Measurements from ENCODE around the gene PDZK1IP1. TPM values are rescaled to one million over a fixed set of nuclear protein-coding genes. Genes with fewer than 3 reads are reported as not detected.

PDZK1IP1 gene
- total and polyA plus RNA-seq, 2 donors (not counting 3 experiments of a cell fraction or from before 2014, with no cell fraction given), result 0.52 TPM; not detected in 1

- CTCF ChIA-PET, result interaction anchor here (1.3 to 3.6 kb wide), 3 partner anchors 8 to 65 kb away, joined by 4 to 26 read pairs (median 5); partner anchors contain the start of gene PDZK1IP1
Observed at GRCh38 chr1:47198214-47198613, 8.4 kb upstream of the PDZK1IP1 start.

DNA sequence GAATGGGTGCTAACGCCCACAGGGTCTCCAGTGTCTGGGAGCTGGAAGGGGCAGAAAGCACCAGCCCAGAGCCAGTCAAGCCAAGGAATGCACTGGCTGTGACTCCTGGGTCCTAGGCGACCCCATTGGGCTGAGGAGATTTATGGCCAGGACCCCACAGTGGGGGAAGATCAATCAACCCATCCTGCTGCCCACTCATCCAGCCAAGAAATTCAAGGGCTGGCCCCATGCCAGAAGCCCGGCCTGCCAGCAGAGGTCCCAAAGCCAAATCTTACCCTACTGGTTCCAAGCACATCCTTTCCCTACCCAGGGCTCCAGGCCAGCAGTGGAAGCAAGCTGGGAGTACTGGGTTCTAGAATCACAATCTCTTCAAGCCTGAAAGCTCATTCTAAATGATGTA is 6.8 kb upstream of the PDZK1IP1 start:
- Histone ChIP-seq H3K36me3 (ENCODE audit: control insufficient read depth in 2 of 2, extremely low read depth in 1 of 2, insufficient read depth in 2 of 2, low read length in 2 of 2) (no peaks in the 10 kb centered on the region), H3K27ac (ENCODE audit: insufficient read depth, low read depth, low read length) (no peak overlapping the region), H4K20me1 (replicated peaks; ENCODE audit: control insufficient read depth, extremely low read depth, insufficient read depth, low read length) (no peaks in the 10 kb centered on the region), H3K79me2 (ENCODE audit: control insufficient read depth, insufficient read depth, low read length) (no peaks in the 10 kb centered on the region), H3K9ac (replicated peaks; ENCODE audit: extremely low read depth, insufficient read depth, low read length) (no peak overlapping the region), H3K9me3 (replicated peaks; ENCODE audit: control insufficient read depth, insufficient read depth, low read length) (no peaks in the 10 kb centered on the region), H3K9me1 (replicated peaks; ENCODE audit: control insufficient read depth, extremely low read depth, insufficient read depth, low read length) (no peaks in the 10 kb centered on the region), H2AFZ (ENCODE audit: low read depth, low read length) (no peak overlapping the region), H3K4me3 (replicated peaks in 1 of 3; ENCODE audit: insufficient read depth in 1 of 3, low read depth in 1 of 3, low read length in 3 of 3) (no peak overlapping the region), H3K27me3 (ENCODE audit: control insufficient read depth in 2 of 2, insufficient read depth in 2 of 2, low read length in 2 of 2) (no peaks in the 10 kb centered on the region), H3K4me1 (ENCODE audit: control insufficient read depth, extremely low read depth, insufficient read depth, low read length) (no peaks in the 10 kb centered on the region), H3K4me2 (ENCODE audit: insufficient read depth, low read length) (no peak overlapping the region)
- no peak for FAIRE-seq
- ChIA-PET POLR2A (no interaction called here), CTCF (interaction anchor here (0.9 to 8.0 kb wide), 5 partner anchors 11 to 137 kb away, joined by 3 to 224 read pairs (median 5); partner anchors contain the start of gene CMPK1)
- dilution Hi-C loops (cut with MboI; ENCODE audit: extremely low pct_ligation_motif_present, low sequenced_read_pairs) (no loop called here), intact Hi-C loops (cut with micrococcal nuclease) (no loop called here)
- DNase-seq (ENCODE audit: low read depth, low spot score), result no peak
- TF ChIP-seq EZH2 (IDR thresholded peaks at IDR 0.05; ENCODE audit: borderline replicate concordance, low read depth, low read length, severe bottlenecking) (no peak), MAX (IDR thresholded peaks at IDR 0.05; ENCODE audit: insufficient read depth, insufficient read length) (no peak), POLR2A (IDR thresholded peaks at IDR 0.05; ENCODE audit: low read depth, low read length) (no peak), CTCF (IDR thresholded peaks at IDR 0.05; ENCODE audit: extremely low read depth in 1 of 2, insufficient read depth in 1 of 2, low read depth in 1 of 2, low read length in 2 of 2) (no peak), POLR2AphosphoS5 (IDR thresholded peaks at IDR 0.05; ENCODE audit: insufficient read depth, low read depth, low read length) (no peak), JUN (IDR thresholded peaks at IDR 0.05; ENCODE audit: borderline replicate concordance, insufficient read depth, insufficient read length, low read depth) (no peak), FOS (IDR thresholded peaks at IDR 0.05; ENCODE audit: borderline replicate concordance, insufficient read depth, low read length) (no peak), MYC (IDR thresholded peaks at IDR 0.05; ENCODE audit: low read depth, low read length) (no peak), GATA2 (IDR thresholded peaks at IDR 0.05; ENCODE audit: insufficient read depth, insufficient read length, low read depth, low read length) (no peak)
- BruUV-seq (replicated peaks), result no TSS peak

More at GRCh38 chr1:47198214-47198613, 8.4 kb upstream of the PDZK1IP1 start:
- POLR2A ChIA-PET, result no interaction called here
- H3K9ac ChIP-seq (replicated peaks; ENCODE audit: extremely low read depth, insufficient read depth, low read length), result no peak overlapping the region
- no peaks in the 10 kb centered on the region for H3K27me3 ChIP-seq (ENCODE audit: control insufficient read depth in 2 of 2, insufficient read depth in 2 of 2, low read length in 2 of 2)
- no peaks in the 10 kb centered on the region for H3K9me3 ChIP-seq (replicated peaks; ENCODE audit: control insufficient read depth, insufficient read depth, low read length)
- no peaks in the 10 kb centered on the region for H3K9me1 ChIP-seq (replicated peaks; ENCODE audit: control insufficient read depth, extremely low read depth, insufficient read depth, low read length)
- no peaks in the 10 kb centered on the region for H3K79me2 ChIP-seq (ENCODE audit: control insufficient read depth, insufficient read depth, low read length)
- no peaks in the 10 kb centered on the region for H4K20me1 ChIP-seq (replicated peaks; ENCODE audit: control insufficient read depth, extremely low read depth, insufficient read depth, low read length)
- H2AFZ ChIP-seq (ENCODE audit: low read depth, low read length), result no peak overlapping the region
- dilution Hi-C loops (cut with MboI; ENCODE audit: extremely low pct_ligation_motif_present, low sequenced_read_pairs) (no loop called here), intact Hi-C loops (cut with micrococcal nuclease) (no loop called here)
- no TSS peak for BruUV-seq (replicated peaks)
- H3K27ac ChIP-seq (ENCODE audit: insufficient read depth, low read depth, low read length), result no peak overlapping the region
- DNase-seq (ENCODE audit: low read depth, low spot score) (no peak), FAIRE-seq (no peak)
- no peak for TF ChIP-seq EZH2 (IDR thresholded peaks at IDR 0.05; ENCODE audit: borderline replicate concordance, low read depth, low read length, severe bottlenecking)
- no peak for TF ChIP-seq MAX (IDR thresholded peaks at IDR 0.05; ENCODE audit: insufficient read depth, insufficient read length)
- no peak for TF ChIP-seq FOS (IDR thresholded peaks at IDR 0.05; ENCODE audit: borderline replicate concordance, insufficient read depth, low read length)
- no peak for TF ChIP-seq JUN (IDR thresholded peaks at IDR 0.05; ENCODE audit: borderline replicate concordance, insufficient read depth, insufficient read length, low read depth)
- no peaks in the 10 kb centered on the region for H3K36me3 ChIP-seq (ENCODE audit: control insufficient read depth in 2 of 2, extremely low read depth in 1 of 2, insufficient read depth in 2 of 2, low read length in 2 of 2)
- H3K4me3 ChIP-seq (replicated peaks in 1 of 3; ENCODE audit: insufficient read depth in 1 of 3, low read depth in 1 of 3, low read length in 3 of 3), result no peak overlapping the region
- no peaks in the 10 kb centered on the region for H3K4me1 ChIP-seq (ENCODE audit: control insufficient read depth, extremely low read depth, insufficient read depth, low read length)
- no peak overlapping the region for H3K4me2 ChIP-seq (ENCODE audit: insufficient read depth, low read length)
